GM15510 (cell line): ENCODE measurements around the gene HPSE2.

Experiments used
- POLR2A ChIP-seq: IDR thresholded peaks from 3 replicates; pipeline ENCODE4 v1.6.1; 2011; ENCODE audit warnings: borderline replicate concordance; ENCODE audit not compliant: insufficient read length; ENCODE audit errors: extremely low read depth

The HPSE2 gene

DNA sequence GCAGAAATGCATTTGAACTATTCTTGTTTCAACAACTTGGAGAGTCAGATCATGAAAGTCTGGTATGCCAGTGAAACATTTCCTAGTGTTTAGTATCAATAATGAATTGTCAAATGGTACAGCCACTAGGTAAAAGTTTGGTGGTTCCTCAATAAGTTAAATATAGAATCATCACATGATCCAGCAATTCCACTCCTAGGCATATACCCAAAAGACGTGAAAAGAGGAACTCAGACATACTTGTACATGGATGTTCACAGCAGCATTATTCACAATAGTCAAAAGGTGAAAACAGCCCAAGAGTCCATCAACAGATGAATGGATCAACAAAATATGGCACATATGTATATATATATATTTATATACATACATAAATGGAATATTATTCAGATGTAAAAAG lies 721.9 kb downstream of the HPSE2 start:
- TF ChIP-seq POLR2A, result no peak

DNA sequence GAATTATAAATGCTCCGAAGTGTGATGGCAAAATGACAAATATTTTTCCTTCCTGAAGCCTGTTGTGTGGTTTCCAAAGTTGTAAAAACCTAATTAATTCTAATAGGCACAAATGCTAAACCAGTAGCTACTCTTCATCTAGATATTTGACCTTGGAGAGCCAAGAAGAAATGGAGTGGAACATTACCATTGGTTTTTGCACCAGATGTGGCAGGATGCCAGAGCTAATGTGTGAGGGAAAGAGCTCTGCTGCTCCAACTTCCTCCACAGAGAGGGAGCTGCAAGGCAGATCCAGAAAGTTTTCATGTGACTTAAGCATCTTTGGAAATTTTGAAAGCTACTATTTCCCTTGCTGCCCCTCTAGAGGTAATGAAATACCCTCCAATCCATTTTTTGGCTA lies 723.8 kb downstream of the HPSE2 start:
- no peak for TF ChIP-seq POLR2A

DNA sequence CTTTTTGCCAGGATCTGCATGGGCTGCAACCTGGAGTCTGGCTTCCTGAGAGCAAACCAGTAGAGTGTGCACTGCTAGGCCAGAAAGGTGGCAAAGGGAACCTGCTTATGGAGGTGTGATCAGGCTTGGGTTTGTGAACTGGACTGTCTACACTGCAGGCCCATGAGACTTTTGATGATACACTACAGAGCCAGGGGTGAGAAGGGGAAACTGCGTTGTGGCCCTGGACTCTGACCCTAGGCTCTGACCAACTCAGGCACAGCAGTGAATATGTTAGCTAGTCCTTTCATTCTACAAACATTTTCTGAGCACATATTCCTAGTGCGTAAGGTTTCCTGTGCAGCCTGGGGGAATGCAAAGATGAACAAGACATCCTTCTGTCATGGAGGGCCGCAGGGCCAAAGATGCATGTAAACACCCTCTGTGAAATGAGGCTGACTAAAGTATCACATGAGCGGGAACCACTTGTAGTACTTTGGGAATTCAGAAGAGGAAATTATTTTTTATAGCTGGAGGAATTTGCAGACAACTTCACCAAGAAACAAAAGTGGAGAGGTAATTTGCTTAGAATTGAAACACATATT lies 725.1 kb downstream of the HPSE2 start:
- no peak for TF ChIP-seq POLR2A

DNA sequence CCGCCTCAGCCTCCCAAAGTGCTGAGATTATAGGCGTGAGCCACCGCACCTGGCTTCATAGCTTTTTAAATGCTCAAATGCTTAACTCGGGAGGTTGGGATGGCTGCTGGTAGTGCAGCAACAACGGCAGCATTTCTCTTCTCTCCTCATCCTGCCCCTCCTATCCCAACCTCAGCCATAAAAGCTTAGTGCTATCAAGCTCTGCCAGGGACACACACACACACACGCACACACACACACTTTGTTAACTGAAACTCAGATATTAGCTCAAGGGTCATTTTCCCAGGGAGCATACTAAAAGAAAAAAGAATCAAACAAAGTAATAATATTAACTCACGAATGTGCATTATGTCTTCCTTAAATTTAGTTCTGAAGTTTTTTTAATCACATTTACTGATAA lies 725.9 kb downstream of the HPSE2 start:
- no peak for TF ChIP-seq POLR2A

DNA sequence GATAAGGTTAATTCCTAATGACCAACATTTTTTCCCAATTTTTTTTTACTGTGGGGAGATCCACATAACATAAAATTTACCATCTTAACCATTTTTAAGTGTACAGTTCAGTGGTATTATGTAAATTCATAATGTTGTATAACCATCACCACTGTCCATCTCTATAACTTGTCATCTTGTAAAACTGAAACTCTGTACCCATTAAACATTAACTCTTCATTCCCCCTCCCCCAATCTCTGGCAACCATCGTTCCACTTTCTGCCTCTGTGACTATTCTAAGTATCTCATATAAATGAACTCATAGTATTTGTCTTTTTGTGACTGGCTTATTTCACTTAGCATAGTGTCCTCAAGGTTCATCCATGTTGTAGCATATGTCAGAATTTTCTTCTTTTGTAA lies 742.9 kb downstream of the HPSE2 start:
- no peak for TF ChIP-seq POLR2A

GRCh38 chr10:98489561-98490481 lies 745.8 kb downstream of the HPSE2 start:
- no peak for TF ChIP-seq POLR2A

DNA sequence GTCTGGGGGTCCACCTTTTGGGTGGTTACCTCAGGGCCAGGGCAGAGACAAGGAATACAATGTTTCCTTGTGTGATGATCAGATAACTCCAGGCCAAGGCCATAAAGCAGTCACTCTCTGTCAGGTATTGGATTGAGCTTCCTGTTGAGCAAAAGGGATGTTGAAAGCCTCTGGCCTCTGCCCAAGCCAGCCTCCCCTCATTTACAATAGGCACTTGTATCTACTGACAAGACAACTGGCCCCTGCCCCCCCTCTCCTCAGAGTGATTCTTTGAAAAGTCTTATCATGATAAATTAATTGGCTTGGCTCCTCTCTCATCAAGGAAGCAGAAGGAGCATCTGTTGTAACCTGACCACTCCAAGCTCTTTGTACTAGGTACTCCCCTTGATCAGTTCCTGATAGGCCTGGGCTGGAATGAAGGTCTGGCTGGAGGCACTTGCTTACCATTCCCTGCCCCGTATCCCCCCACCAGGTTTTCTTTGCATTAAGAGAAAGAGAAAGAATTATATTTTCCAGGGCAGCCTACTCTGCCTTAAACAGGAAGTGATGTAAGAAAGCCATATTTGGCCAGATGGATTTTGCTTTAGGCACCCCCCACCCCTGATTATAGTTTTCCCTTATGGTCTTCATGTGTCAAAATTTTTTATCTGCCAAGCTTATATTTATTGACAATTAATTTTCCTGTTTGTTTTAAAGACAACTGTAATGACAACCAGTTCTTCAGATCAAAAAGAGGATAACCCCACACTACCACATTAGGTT lies 746.8 kb downstream of the HPSE2 start:
- no peak for TF ChIP-seq POLR2A

DNA sequence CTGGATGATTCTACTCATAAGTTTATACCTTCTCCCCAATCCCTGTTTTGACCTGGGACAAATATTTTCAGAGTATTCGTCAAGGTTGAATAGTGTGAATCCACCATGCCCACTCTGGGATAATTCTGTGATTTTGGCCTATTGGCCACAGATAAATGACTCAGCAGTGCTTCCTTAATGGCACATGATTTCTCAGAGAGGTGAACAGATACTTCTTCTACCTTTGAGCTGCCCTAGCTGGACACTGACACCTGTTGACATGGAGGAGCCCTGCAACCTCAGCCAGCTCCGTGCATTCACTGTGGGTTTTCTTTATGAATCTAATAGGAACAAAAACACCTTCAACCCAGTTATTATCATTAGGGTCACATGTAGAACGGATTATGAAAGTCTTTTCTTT lies 748.0 kb downstream of the HPSE2 start:
- no peak for TF ChIP-seq POLR2A

- no peak for TF ChIP-seq POLR2A
Observed at GRCh38 chr10:98486421-98486820, 749.2 kb downstream of the HPSE2 start.

DNA sequence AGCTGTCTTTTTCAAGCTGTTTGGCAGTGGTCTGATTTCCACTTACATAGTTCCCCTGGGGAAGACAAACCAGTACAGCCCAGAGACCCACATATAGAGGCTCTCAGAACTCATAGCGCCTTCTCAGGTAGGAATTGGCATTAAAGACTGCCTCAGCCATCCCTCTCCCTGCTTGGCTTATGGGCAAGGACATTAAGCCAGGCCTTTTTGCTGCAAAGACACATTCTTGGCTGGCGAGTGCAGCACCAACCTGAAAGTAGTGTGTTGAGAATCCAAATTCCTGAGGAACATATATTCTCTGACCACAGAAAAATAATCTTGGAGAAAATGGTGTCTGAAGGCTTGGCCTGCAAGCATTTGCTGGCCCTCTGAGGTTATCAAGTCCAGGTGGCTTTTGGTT lies 749.7 kb downstream of the HPSE2 start:
- no peak for TF ChIP-seq POLR2A

DNA sequence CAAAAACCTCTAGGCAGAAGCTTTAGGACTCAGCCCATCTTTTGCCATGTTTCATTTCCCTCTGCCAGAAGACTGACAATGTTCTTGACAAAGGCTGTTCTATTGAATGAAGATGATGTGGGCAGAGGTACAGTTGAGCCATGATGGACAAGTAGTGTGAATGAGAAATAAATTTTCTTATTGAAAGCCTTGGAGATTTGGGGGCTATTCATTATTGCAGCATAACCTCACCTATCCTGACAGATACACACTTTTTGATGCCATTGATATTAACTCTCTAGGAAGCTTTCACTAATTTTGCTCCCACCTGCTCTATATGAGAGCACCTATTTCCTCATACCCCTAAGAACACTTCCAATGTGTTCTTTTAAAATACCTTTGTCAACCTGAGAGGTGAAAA lies 752.0 kb downstream of the HPSE2 start:
- no peak for TF ChIP-seq POLR2A

DNA sequence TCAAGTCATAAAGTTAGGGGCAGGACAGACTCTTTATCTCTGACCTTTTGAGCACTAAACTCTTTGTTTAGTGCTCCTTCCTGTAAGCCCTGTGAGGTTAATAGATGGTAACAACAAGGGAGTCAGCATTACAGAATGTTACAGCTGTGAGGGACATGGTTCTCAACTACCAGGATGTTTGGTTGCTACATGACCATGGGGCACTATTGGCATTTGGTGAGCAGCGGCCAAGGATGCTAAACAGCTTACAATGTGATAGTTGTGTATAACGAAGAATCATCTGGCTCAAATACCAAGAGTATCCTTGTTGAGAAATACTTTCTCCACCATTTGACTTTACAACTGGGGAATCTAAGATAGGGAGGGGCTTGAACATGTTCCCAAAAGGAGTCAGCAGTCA lies 753.6 kb downstream of the HPSE2 start:
- TF ChIP-seq POLR2A, result no peak

GRCh38 chr10:98481404-98481945 lies 754.2 kb downstream of the HPSE2 start:
- no peak for TF ChIP-seq POLR2A

DNA sequence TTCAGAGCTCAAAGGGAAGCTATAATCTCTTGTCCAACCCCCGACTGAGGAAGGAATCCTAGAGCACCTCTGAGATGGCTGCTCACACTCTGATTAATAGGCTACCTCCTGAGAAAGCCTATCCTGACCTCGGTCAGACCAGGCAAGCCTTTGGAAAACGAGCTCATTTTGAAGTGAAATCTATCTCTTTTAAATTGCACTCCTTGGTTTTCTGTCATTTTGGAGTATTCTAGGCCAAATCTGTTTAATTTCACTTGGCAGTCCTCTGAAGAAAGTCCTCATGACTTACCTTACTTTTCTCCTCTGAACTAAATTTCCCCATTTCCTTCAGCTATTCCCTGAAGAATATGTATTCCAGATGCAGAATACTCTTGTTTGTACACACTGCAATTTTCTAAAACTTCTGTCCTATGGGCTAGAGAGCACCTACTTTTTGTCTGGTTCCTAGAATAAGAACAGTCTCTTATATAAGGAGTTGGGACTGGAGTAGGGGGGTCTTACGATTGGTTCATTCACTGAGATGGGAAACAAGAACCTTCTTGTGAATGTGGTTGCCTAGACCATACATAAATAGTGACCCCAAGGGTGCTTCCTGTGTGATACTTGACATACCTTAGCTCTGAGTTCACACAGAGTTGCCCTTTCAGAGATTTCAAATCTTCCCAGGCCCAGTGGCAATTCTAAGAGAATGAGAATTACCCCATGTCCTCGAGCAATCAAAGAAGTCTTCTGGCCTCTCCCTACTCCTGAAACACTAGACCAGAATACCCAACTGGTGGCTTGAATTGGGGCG lies 757.0 kb downstream of the HPSE2 start:
- no peak for TF ChIP-seq POLR2A
